Stimulated activated CD4-positive, alpha-beta T cell treated with anti-CD3 and anti-CD28 coated beads, Interleukin-12 subunit alpha, Interleukin-12 subunit beta, amount 100 ng/mL, for 4 hours (primary cell): ENCODE measurements around the gene TTC7B.

Experiments used
- DNase-seq: peaks from one replicate; pipeline ENCODE4 v3.0.0-alpha.2; 2020

TTC7B gene

GRCh38 chr14:90613453-90613852 lies 202.8 kb downstream of the TTC7B start:
- no peak for DNase-seq

GRCh38 chr14:90612801-90613200 lies 203.4 kb downstream of the TTC7B start:
- DNase-seq: no peak

- no peak for DNase-seq
Measured at GRCh38 chr14:90611936-90612335, 204.3 kb downstream of the TTC7B start.

DNA sequence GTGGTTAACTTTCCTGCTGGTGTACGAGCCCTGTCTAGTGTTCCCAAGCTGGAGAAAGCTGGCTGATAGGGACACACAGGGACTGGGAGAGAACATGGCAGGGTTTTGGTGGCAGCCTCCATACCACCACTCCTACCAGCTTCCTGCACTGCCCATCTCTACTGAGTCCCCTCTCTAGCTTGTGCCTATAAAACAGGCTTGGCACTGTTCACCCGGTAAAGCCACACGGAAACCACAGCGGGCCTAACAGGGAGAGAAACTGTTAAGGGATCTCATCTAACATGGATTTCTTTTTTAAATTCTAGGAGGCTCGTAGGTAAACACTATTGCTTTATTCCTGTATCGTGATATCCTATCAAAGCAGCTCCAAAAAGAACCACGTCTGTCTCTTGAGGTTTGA lies 204.7 kb downstream of the TTC7B start:
- DNase-seq: no peak

- no peak for DNase-seq
Measured at GRCh38 chr14:90610346-90611040, 205.7 kb downstream of the TTC7B start.

DNA sequence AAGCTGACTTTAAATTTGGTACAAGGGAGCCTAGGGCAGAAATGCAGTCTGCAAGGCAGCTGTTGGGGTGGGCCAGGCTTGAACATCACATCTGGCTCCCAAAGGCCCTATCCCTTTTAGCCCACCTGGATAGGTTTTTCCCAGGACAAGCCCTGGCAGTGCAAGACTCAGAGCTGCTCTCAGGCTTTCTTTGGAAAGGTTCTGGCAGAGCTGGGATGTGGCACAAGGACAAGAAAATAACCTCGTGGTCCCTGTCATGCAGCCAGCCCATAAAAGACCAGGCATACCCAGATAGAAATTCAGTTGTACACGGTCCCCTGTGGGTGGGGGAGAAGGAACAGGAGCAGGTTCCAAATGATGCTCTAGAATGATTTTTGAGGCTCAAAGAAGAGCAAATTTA lies 206.9 kb downstream of the TTC7B start:
- DNase-seq: no peak

GRCh38 chr14:90608929-90609341 lies 207.3 kb downstream of the TTC7B start:
- DNase-seq: no peak

GRCh38 chr14:90608281-90608680 lies 207.9 kb downstream of the TTC7B start:
- no peak for DNase-seq

DNA sequence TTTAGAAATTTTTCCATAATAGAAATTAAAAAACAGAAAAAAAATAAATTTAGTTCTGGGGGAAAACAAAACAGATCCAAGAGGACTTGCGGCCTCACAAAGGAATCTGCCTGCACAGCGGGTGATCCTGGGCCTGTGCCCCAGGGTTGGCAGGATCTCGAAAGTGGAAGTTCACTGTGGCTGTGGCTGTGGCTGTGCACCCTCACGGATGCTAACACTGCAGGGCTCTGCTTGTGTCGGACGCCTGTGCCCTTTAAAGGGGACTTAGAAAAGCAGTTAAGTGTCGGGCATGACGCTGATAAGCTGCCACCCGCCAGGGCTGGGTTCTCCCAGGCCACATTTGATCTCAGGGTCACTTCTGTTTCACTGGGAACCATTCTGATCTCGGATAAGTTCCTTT lies 209.1 kb downstream of the TTC7B start:
- no peak for DNase-seq

- no peak for DNase-seq
Measured at GRCh38 chr14:90606434-90606833, 209.8 kb downstream of the TTC7B start.

DNA sequence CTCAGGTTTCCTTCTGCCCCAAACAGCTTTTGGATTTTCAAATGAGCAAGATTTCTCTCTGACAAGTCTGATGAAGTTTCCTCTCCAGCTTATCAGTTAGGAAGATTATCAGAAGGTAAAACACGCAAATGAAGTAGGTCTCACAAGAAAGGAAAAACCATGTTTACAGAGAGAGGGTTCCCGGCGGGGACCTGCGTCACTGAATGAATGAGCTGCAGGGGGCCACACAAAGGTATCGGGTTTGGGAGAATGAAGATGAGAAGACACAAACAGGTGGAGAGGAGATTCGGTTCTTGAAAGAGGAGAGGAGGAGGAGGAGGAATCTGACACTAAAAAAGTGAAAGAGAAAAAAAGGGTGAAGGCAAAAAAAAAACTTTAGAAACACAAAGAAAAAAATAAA lies 210.8 kb downstream of the TTC7B start:
- DNase-seq: no peak

DNA sequence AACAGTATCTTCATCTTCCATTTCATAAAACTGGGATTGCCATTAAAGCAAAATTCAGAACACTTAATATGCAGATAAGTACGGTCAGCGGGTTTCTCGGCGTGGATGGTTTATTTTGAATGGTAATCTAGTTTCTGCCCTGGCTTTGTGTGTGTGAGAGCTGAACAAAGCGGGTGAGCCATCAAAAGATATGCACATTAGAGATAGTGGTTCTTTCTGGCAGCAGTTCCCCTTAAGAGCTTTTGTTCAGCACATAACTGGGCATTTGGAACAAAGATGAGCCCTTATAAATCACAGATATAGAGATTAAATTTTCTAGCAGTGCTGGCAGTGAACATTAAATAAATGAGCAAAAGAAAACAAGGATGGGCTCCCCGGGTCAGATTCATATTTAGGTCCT lies 211.9 kb downstream of the TTC7B start:
- DNase-seq: no peak

GRCh38 chr14:90603841-90604240 lies 212.4 kb downstream of the TTC7B start:
- no peak for DNase-seq

DNA sequence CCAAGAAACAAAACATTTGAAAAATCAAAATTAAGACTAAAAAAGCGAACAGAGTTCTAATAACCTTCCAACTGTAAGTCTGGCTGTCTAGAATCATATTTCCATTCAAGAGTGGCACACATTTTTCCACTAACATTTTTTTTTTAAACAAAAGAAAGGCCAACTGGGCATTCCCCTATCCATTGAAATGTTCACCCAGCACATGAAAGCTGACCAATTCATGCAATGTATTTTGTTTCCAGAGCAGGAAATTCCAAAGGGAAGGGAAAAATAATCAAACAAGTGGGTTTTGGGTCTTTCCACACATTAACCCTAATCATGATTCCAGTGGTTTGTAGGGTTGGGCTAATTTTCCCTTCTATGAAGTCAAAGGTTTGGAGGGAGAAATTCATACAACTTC lies 212.9 kb downstream of the TTC7B start:
- DNase-seq: no peak

DNA sequence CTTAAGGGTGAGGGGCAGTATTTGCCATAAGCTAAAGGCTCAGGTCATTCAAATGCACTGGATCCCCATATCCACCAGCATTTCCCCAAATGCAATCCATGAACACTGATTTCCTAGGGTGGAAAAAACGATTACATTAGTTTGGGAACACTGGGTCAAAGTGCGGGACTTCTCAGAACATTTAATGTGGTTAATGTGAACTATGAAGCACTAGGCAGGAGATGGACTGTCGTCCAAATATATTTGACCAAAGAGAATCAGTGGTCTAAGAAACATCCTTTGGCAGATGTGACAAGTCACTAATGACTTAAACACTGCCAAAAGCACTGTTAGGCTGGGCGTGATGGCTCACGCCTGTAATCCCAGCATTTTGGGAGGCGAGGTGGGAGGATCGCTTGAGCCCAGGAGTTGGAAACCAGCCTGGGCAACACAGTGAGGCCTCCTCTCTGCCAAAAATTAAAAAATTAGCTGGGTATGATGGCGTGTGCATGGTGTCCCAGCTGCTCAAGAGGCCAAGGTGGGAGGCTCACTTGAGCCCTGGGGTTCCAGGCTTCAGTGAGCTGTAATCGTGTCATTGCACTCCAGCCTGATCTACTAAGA lies 214.0 kb downstream of the TTC7B start:
- no peak for DNase-seq

DNA sequence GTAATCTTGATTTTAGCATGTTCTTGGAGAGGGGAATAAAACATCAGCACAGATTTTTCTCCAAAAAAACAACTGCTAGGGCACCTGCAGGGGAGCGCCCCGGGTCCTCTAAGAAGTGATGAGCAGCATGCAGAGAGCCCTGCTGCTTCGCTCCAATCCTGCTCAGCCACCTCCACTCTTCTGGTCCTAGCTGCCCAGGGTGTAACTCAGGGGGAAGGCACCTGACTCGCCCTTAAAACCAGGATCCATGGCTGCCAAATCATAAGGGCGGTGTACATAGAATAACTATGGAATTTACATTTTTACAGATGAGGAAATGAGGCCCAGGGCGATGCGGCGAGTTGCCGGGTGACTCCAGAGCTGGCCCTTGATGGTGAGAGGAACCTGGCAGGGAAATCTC lies 214.7 kb downstream of the TTC7B start:
- no peak for DNase-seq

DNA sequence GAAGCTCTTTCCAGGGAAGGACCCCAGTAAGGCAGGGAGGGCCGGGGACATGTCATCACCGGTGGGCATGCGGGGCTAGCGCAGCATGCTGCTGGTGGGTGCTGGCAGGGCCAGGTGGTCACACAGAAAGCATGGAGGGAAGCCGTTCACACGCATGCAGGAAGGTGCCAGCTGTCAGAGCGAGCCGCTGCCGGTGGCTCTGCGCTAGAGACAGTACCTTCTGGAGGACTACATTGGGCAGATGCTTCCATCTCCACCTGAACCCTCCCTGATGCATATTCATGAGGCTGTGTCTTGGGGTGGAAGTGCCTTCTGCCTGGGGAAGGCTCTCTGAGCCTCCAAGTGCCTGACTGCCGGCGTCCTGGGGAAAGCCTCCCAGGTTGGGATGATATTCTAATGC lies 215.6 kb downstream of the TTC7B start:
- no peak for DNase-seq

DNA sequence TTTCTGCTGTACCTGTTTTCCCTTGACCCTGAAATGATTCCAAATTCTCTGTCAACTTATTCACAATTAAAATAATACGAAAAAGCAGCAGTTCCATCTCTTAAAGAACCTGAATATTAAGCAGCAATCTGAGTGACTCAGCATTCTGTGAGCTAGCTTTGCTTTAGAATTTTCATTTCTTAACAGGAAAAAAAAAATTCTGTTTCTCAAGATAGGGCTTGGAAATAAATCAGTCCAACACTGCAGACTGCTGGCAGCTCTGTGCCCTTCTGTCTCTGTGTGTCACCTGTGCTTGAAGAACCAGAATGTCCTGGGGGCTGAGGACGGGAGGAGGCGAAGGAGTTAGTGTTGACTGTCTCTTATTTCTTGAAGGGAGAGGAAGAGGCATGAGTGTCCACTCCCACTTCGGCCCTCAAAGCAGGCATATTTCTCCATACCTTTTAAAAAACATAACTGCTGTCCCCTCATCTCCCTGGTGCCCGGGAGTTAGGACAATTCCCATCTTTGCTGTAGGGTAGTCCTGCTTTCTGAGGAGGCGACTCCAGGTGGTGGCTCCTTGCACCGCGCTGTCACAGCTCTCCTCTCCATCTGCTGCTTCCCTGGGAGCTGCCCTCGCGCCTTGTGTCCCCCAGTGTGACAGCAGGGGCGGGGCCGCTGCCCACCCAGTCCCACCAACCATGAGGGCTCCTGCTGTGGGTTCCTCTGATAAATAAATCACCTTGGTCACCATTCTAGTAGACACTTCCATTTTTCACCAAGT lies 216.3 kb downstream of the TTC7B start:
- DNase-seq: no peak

DNA sequence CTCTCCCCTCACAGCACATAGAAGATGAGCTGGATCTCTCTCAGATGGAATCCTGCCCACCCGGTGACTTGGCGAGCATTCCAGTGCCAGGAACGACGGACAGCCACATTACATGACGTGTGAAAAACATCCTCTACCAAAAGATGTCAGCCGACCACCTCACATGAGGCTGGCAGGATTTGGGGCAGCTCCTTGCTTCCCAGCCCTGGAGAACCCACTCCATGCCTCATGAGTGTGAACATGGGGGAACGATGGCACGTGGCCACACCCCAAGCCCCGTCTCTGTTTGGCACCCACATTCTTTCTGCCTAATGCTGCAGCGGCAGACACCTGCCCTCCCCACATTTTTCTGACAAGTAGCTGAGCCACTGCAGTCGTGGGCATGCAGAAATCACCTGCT lies 216.9 kb downstream of the TTC7B start:
- DNase-seq: no peak

- DNase-seq: no peak
Measured at GRCh38 chr14:90597961-90598360, 218.3 kb downstream of the TTC7B start.

- DNase-seq: no peak
Measured at GRCh38 chr14:90596733-90597132, 219.5 kb downstream of the TTC7B start.

DNA sequence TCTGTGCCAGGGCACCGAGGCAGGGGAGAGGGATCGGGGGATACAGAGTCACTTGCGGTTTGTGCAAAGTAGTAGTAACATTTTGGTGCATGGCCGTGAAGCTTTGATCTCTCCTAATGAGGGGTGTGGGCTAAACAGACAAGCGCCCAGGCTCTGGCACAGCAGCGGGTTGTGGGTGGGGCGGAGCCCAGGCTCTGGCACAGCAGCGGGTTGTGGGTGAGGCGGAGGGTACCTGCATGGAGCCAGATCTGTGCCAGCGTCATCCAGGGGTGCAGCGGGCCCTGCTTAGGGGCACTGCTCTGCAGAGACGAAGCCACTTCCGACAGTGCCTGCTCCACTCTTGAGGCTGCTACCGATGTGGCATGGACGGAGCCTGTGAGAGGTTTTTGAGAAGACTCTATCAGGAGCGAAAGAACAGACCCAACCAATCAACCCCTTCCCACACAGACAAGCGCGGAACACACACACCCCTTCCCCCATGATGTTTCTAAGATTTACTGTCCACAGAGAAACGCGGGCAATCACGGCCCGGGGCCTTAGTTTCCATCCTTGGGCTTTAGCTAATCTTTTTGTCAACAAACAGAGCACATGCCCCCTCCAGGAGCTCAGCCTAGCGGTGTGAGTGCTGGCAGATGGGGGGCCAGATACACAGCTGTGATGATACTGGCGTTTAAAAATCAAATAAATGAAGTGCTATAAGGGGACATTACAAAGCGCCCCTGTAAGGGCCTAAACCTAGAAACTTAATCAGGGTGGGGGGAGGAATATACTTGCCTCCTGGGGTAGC lies 222.8 kb downstream of the TTC7B start:
- DNase-seq: no peak

GRCh38 chr14:90592655-90593054 lies 223.6 kb downstream of the TTC7B start:
- DNase-seq: no peak

DNA sequence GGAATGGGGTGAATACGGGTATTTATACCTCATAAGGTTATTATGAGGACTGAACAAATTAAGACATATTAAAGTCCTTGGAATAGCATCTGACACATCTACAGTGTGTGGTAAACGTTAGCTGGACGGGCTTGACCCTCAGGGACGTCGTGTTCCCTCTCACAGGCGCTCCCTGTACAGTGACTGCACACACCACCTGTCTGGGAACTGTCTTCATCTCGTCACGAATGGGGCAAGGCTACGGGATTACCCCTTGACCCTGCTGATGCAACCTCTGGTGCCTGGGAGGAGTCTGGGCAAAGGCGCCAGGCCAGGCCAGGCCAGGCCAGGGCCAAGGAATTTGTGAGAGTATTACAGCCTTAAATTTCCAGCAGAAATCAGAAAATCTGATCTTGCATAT lies 228.3 kb downstream of the TTC7B start:
- no peak for DNase-seq
